H9 (cell line): ENCODE results near the gene KCNQ2. TPM values are rescaled to one million over a fixed set of nuclear protein-coding genes. Genes with fewer than 3 reads are reported as not detected.

Experiments
- DNase-seq: peaks from one replicate; pipeline ENCODE4 v3.0.0-alpha.2; 2017
- H2AFZ ChIP-seq: one replicate; pipeline ENCODE4 v1.6.1; 2013; ENCODE audit warnings: mild to moderate bottlenecking, low read length, control low read depth, moderate library complexity
- H2AK5ac ChIP-seq: 2 replicates; pipeline ENCODE4 v1.6.1; 2013; ENCODE audit warnings: low read length, control low read depth, mixed read lengths; ENCODE audit not compliant: insufficient read length
- H2BK120ac ChIP-seq: one replicate; pipeline ENCODE4 v1.6.1; 2013; ENCODE audit warnings: low read depth, mild to moderate bottlenecking, low read length, control low read depth, inconsistent platforms; ENCODE audit not compliant: poor library complexity, severe bottlenecking
- H2BK12ac ChIP-seq: 2 replicates; pipeline ENCODE4 v1.6.1; 2013; ENCODE audit warnings: low read length, control low read depth, mixed read lengths, low read depth; ENCODE audit not compliant: insufficient read length
- H2BK15ac ChIP-seq: 2 replicates; pipeline ENCODE4 v1.6.1; 2013; ENCODE audit warnings: low read depth, low read length, control low read depth
- H2BK20ac ChIP-seq: one replicate; pipeline ENCODE4 v1.6.1; 2013; ENCODE audit warnings: low read depth, mild to moderate bottlenecking, low read length, control low read depth, inconsistent platforms; ENCODE audit not compliant: poor library complexity, severe bottlenecking
- H2BK5ac ChIP-seq: 2 replicates; pipeline ENCODE4 v1.6.1; 2013; ENCODE audit warnings: low read length, control low read depth, mixed read lengths; ENCODE audit not compliant: insufficient read length
- H3K14ac ChIP-seq: 2 replicates; pipeline ENCODE4 v1.6.1; 2013; ENCODE audit warnings: low read length, control low read depth; ENCODE audit not compliant: insufficient read depth
- H3K18ac ChIP-seq: 2 replicates; pipeline ENCODE4 v1.6.1; 2013; ENCODE audit warnings: low read depth, mild to moderate bottlenecking, mixed read lengths, low read length, control low read depth; ENCODE audit not compliant: insufficient read length
- H3K23ac ChIP-seq: 2 replicates; pipeline ENCODE4 v1.6.1; 2013; ENCODE audit warnings: low read length, control low read depth, mixed read lengths, low read depth; ENCODE audit not compliant: insufficient read length
- H3K23me2 ChIP-seq: 2 replicates; pipeline ENCODE4 v1.6.1; 2013; ENCODE audit warnings: low read depth, mild to moderate bottlenecking, mixed read lengths, low read length, control low read depth; ENCODE audit not compliant: insufficient read length, poor library complexity, severe bottlenecking
- H3K27ac ChIP-seq: 2 replicates; pipeline ENCODE4 v1.5.1; 2013; ENCODE audit warnings: low read length, control low read depth, mixed read lengths, low read depth; ENCODE audit not compliant: insufficient read length
- H3K27me3 ChIP-seq: 2 replicates; pipeline ENCODE4 v1.6.1; 2013; ENCODE audit warnings: low read length, control low read depth, inconsistent platforms; ENCODE audit not compliant: insufficient read depth
- H3K4ac ChIP-seq: 2 replicates; pipeline ENCODE4 v1.6.1; 2013; ENCODE audit warnings: low read depth, mild to moderate bottlenecking, control low read depth, inconsistent platforms, low read length, moderate library complexity
- H3K4me1 ChIP-seq: 2 replicates; pipeline ENCODE4 v1.6.1; 2013; ENCODE audit warnings: low read length, control low read depth, inconsistent platforms; ENCODE audit not compliant: insufficient read depth
- H3K4me2 ChIP-seq: 2 replicates; pipeline ENCODE4 v1.6.1; 2013; ENCODE audit warnings: low read length, control low read depth, mixed read lengths; ENCODE audit not compliant: insufficient read length, insufficient read depth
- H3K56ac ChIP-seq: 2 replicates; pipeline ENCODE4 v1.6.1; 2013; ENCODE audit warnings: low read depth, mild to moderate bottlenecking, mixed read lengths, low read length, control low read depth; ENCODE audit not compliant: insufficient read length
- H3K79me1 ChIP-seq: 2 replicates; pipeline ENCODE4 v1.6.1; 2013; ENCODE audit warnings: low read depth, mild to moderate bottlenecking, moderate library complexity, low read length, control low read depth, inconsistent platforms; ENCODE audit not compliant: insufficient read depth, poor library complexity, severe bottlenecking
- H3K79me2 ChIP-seq: 2 replicates; pipeline ENCODE4 v1.6.1; 2013; ENCODE audit warnings: low read length, control low read depth, inconsistent platforms; ENCODE audit not compliant: insufficient read depth
- H3K9ac ChIP-seq: 2 replicates; pipeline ENCODE4 v1.6.1; 2013; ENCODE audit warnings: low read length, control low read depth, mixed read lengths; ENCODE audit not compliant: insufficient read length; ENCODE audit errors: extremely low read depth
- H3K9me3 ChIP-seq: one replicate; pipeline ENCODE4 v1.6.1; 2013; ENCODE audit warnings: low read depth, low read length, inconsistent platforms; ENCODE audit not compliant: control insufficient read depth
- H3T11ph ChIP-seq: one replicate; pipeline ENCODE4 v1.6.1; 2013; ENCODE audit warnings: mild to moderate bottlenecking, low read length, control low read depth, inconsistent platforms
- H4K20me1 ChIP-seq: one replicate; pipeline ENCODE4 v1.6.1; 2013; ENCODE audit not compliant: control insufficient read depth, insufficient read length, insufficient read depth
- H4K5ac ChIP-seq: 2 replicates; pipeline ENCODE4 v1.6.1; 2013; ENCODE audit warnings: low read depth, mild to moderate bottlenecking, mixed read lengths, low read length, control low read depth; ENCODE audit not compliant: insufficient read length
- H4K8ac ChIP-seq: replicated peaks from 2 replicates; pipeline ENCODE4 v1.6.1; 2013; ENCODE audit warnings: low read length, control low read depth, mixed read lengths, low read depth; ENCODE audit not compliant: insufficient read length
- H4K91ac ChIP-seq: 2 replicates; pipeline ENCODE4 v1.6.1; 2013; ENCODE audit warnings: low read depth, mild to moderate bottlenecking, moderate library complexity, mixed read lengths, low read length, control low read depth; ENCODE audit not compliant: insufficient read length
- H3K27ac Mint-ChIP-seq, 3 experiments: 2 replicates in 2 of 3; 3 replicates in 1 of 3; pipeline ENCODE4 v1.8.0; 2020 to 2021; ENCODE audit warnings: mixed read lengths in 3 of 3, mild to moderate bottlenecking in 1 of 3, moderate library complexity in 1 of 3
- H3K27me3 Mint-ChIP-seq: 2 replicates; pipeline ENCODE4 v1.8.0; 2021; ENCODE audit warnings: low read depth, mild to moderate bottlenecking, moderate library complexity, mixed read lengths
- H3K36me3 Mint-ChIP-seq, 3 experiments: 2 replicates in 2 of 3; 3 replicates in 1 of 3; pipeline ENCODE4 v1.8.0; 2020 to 2021; ENCODE audit warnings: low read depth in 3 of 3, mixed read lengths in 3 of 3; ENCODE audit not compliant: insufficient read depth in 1 of 3
- H3K4me1 Mint-ChIP-seq, 2 experiments: 2 replicates each; pipeline ENCODE4 v1.8.0; 2020; ENCODE audit warnings: mixed read lengths in 2 of 2
- H3K4me3 Mint-ChIP-seq, 2 experiments: 2 replicates in 1 of 2; 3 replicates in 1 of 2; pipeline ENCODE4 v1.8.0; 2020 to 2021; ENCODE audit warnings: mild to moderate bottlenecking in 2 of 2, mixed read lengths in 2 of 2, moderate library complexity in 1 of 2
- H3K9me3 Mint-ChIP-seq, 2 experiments: 2 replicates in 1 of 2; 3 replicates in 1 of 2; pipeline ENCODE4 v1.8.0; 2020; ENCODE audit warnings: mild to moderate bottlenecking in 2 of 2, mixed read lengths in 2 of 2, moderate library complexity in 1 of 2
- WGBS: extraction: QIAGEN DNeasy Blood & Tissue Kit; methylation state at CpG from one replicate; pipeline ENCODE4 v1.1.7; 2013; ENCODE audit warnings: missing lambda C conversion rate, low lambda C conversion rate, mixed read lengths; ENCODE audit not compliant: insufficient read length; ENCODE audit errors: extremely low coverage; 5-methylcytosine and 5-hydroxymethylcytosine counted together
- total RNA-seq: library from RNA; stranded (reverse); gene quantifications from 2 replicates; pipeline ENCODE4 v1.2.1, GENCODE V29; 2021
- TF ChIP-seq, protein P1 (sequence below): fragments of 200-600 bp; sonication (generic); conservative IDR thresholded peaks from 3 replicates; pipeline ENCODE4 v1.8.0; 2021; ENCODE audit warnings: antibody characterized with exemption, mild to moderate bottlenecking

Gene KCNQ2
- total RNA-seq, 1 experiment from 2014 or later: 69.2 TPM

DNA sequence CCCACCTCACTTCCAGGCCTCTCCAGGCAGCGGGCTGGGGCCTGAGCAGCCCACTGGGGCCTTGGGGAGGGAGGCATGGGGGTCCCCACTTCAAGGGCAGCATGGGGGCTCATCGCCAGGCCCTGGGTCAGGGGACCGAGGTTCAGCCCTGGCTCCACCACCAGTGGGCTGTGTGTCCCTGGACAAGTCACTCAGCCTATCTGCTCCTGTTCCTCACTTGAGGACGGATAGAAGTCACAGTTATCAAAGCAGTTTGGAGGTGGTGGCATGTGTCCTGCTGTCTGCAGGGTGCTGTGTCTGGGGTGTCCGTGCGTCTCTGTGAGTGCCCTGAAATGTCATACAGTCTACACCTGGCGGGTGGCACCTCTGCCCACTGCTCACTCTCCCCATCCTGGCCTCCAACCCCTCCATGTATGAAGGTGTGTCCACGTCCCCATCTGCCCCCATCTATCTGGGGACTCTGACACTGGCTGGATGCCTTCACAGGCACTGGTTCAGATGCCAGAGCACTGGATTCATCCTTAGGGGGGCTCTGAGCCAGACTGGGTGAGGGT, 22.8 kb upstream of the KCNQ2 start:
- H3K27me3 ChIP-seq: peaks cover 4% of the 10 kb centered on the region; the same call in 1 of the 2 replicates
- H3K4me1 ChIP-seq: no peaks in the 10 kb centered on the region
- no peaks in the 10 kb centered on the region for H3K79me1 ChIP-seq
- Mint-ChIP-seq H3K4me3 (peak overlapping the region in 1 of 2 experiments; percentile 35; a peak in 1 of 5 replicates), H3K27me3 (peaks cover 49% of the 10 kb centered on the region), H3K27ac (no peak overlapping the region), H3K4me1 (peaks cover 4 to 10% of the 10 kb centered on the region in 2 experiments; a peak in 3 of 4 replicates), H3K36me3 (peaks cover 15 to 24% (median 15%) of the 10 kb centered on the region in 3 experiments; a peak in 6 of 7 replicates), H3K9me3 (peaks cover 2 to 11% of the 10 kb centered on the region in 2 experiments; a peak in 3 of 5 replicates)
- no peak for DNase-seq
- no peak overlapping the region for H3K9ac ChIP-seq
- TF ChIP-seq, protein P1, sequence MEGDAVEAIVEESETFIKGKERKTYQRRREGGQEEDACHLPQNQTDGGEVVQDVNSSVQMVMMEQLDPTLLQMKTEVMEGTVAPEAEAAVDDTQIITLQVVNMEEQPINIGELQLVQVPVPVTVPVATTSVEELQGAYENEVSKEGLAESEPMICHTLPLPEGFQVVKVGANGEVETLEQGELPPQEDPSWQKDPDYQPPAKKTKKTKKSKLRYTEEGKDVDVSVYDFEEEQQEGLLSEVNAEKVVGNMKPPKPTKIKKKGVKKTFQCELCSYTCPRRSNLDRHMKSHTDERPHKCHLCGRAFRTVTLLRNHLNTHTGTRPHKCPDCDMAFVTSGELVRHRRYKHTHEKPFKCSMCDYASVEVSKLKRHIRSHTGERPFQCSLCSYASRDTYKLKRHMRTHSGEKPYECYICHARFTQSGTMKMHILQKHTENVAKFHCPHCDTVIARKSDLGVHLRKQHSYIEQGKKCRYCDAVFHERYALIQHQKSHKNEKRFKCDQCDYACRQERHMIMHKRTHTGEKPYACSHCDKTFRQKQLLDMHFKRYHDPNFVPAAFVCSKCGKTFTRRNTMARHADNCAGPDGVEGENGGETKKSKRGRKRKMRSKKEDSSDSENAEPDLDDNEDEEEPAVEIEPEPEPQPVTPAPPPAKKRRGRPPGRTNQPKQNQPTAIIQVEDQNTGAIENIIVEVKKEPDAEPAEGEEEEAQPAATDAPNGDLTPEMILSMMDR: no peak
- H3K23me2 ChIP-seq: peaks cover 5% of the 10 kb centered on the region
- H2BK12ac ChIP-seq: no peak overlapping the region
- no peak overlapping the region for H3K14ac ChIP-seq
- no peak overlapping the region for H2AFZ ChIP-seq
- no peaks in the 10 kb centered on the region for H3K79me2 ChIP-seq
- H3K56ac ChIP-seq: no peak overlapping the region
- WGBS: no CpG with 5 or more reads among the region's 8 CpGs
- H3K4me2 ChIP-seq: no peak overlapping the region
- no peak overlapping the region for H3K23ac ChIP-seq
- no peaks in the 10 kb centered on the region for H4K20me1 ChIP-seq
- H3K18ac ChIP-seq: no peak overlapping the region
- no peak overlapping the region for H4K5ac ChIP-seq
- H3T11ph ChIP-seq: no peak overlapping the region
- H3K27ac ChIP-seq: no peak overlapping the region
- no peak overlapping the region for H4K91ac ChIP-seq
- no peak overlapping the region for H2BK15ac ChIP-seq
- no peak overlapping the region for H2BK120ac ChIP-seq
- no peak overlapping the region for H2BK5ac ChIP-seq
- no peaks in the 10 kb centered on the region for H3K9me3 ChIP-seq
- H4K8ac ChIP-seq: no peak overlapping the region
- no peak overlapping the region for H2AK5ac ChIP-seq
- no peak overlapping the region for H2BK20ac ChIP-seq
- H3K4ac ChIP-seq: no peak overlapping the region
